HT-29 (cell line): ENCODE measurements around the gene NPIPB4. TPM values are rescaled to one million over a fixed set of nuclear protein-coding genes. Genes with fewer than 3 reads are reported as not detected.
"Not testable (repeated sequence)": the region's sequence is repeated elsewhere in the genome, so short reads cannot be mapped to it uniquely, and the experiment has no call there.

Source experiments
- DNase-seq: peaks from one replicate; pipeline ENCODE4 v3.0.0-alpha.2; 2015; ENCODE audit warnings: low spot score
- total RNA-seq: library from RNA; depleted of rRNA; stranded (reverse); fragments of >200 nt; shearing (Covaris generic); gene quantifications from 2 replicates; pipeline ENCODE4 v1.2.3, GENCODE V29; 2014; rRNA removed

The NPIPB4 gene
- total RNA-seq = 23.8 and 36.5 TPM in 2 replicates

- DNase-seq = not testable (repeated sequence)
Measured at GRCh38 chr16:21857656-21858055, at the start of gene NPIPB4. TSS of gene NPIPB4 (minus strand) at chr16:21857756. CDS start at chr16:21857378, 378 bp downstream.

GRCh38 chr16:21898998-21899397, 41.4 kb upstream of the NPIPB4 start:
- not testable (repeated sequence) for DNase-seq

GRCh38 chr16:21881988-21882387, 24.4 kb upstream of the NPIPB4 start:
- not testable (repeated sequence) for DNase-seq

GRCh38 chr16:21837186-21837585, 20.4 kb downstream of the NPIPB4 start:
- DNase-seq = not testable (repeated sequence)

- not testable (repeated sequence) for DNase-seq
Measured at GRCh38 chr16:21836334-21836733, 21.2 kb downstream of the NPIPB4 start.

GRCh38 chr16:21835747-21836146, 21.8 kb downstream of the NPIPB4 start:
- DNase-seq = not testable (repeated sequence)

GRCh38 chr16:21834211-21834610, 23.3 kb downstream of the NPIPB4 start:
- DNase-seq = not testable (repeated sequence)

- DNase-seq = not testable (repeated sequence)
Measured at GRCh38 chr16:21829929-21830328, 27.6 kb downstream of the NPIPB4 start.

- DNase-seq = not testable (repeated sequence)
Measured at GRCh38 chr16:21826067-21826706, 31.4 kb downstream of the NPIPB4 start.

- not testable (repeated sequence) for DNase-seq
Measured at GRCh38 chr16:21825526-21825925, 32.0 kb downstream of the NPIPB4 start.

GRCh38 chr16:21823258-21823657, 34.3 kb downstream of the NPIPB4 start:
- not testable (repeated sequence) for DNase-seq

- DNase-seq = not testable (repeated sequence)
Measured at GRCh38 chr16:21820908-21821465, 36.6 kb downstream of the NPIPB4 start.

- peak; percentile 84 for DNase-seq
Measured at GRCh38 chr16:21820028-21820907, 37.3 kb downstream of the NPIPB4 start.

- DNase-seq = not testable (repeated sequence)
Measured at GRCh38 chr16:21819617-21820016, 37.9 kb downstream of the NPIPB4 start.

- DNase-seq = not testable (repeated sequence)
Measured at GRCh38 chr16:21817012-21817411, 40.5 kb downstream of the NPIPB4 start.

GRCh38 chr16:21815694-21816093, 41.9 kb downstream of the NPIPB4 start:
- DNase-seq = not testable (repeated sequence)

GRCh38 chr16:21802375-21802663, 55.2 kb downstream of the NPIPB4 start:
- DNase-seq = not testable (repeated sequence)

GRCh38 chr16:21801538-21802374, 55.8 kb downstream of the NPIPB4 start:
- peak; percentile 67 for DNase-seq

- DNase-seq = not testable (repeated sequence)
Measured at GRCh38 chr16:21798601-21799000, 59.0 kb downstream of the NPIPB4 start.

GRCh38 chr16:21793310-21793709, 64.2 kb downstream of the NPIPB4 start:
- DNase-seq = not testable (repeated sequence)

- DNase-seq = not testable (repeated sequence)
Measured at GRCh38 chr16:21790506-21790905, 67.0 kb downstream of the NPIPB4 start.
